GM21390 (cell line): ENCODE data around the gene GNAL.
"Not testable (repeated sequence)": the region's sequence is repeated elsewhere in the genome, so short reads cannot be mapped to it uniquely, and the experiment has no call there.

Source experiments
- ATAC-seq: cut with Tn5 transposase; IDR thresholded peaks from one replicate; pipeline ENCODE4 v1.9.1; 2021; ENCODE audit not compliant: unreplicated experiment

GNAL gene

GRCh38 chr18:11901826-11902438, 212.9 kb downstream of the GNAL start:
- ATAC-seq: no peak

- ATAC-seq: no peak
These were observed 213.6 kb downstream of the GNAL start for GRCh38 chr18:11902522-11903292.

GRCh38 chr18:11905613-11906012, 216.5 kb downstream of the GNAL start:
- no peak for ATAC-seq

- ATAC-seq: no peak
These were observed 217.1 kb downstream of the GNAL start for GRCh38 chr18:11906176-11906575.

GRCh38 chr18:11906926-11907874, 218.1 kb downstream of the GNAL start:
- no peak for ATAC-seq

- peak; percentile 84 for ATAC-seq
These were observed 219.4 kb downstream of the GNAL start, which contains the start of gene MPPE1 for GRCh38 chr18:11908182-11909060. MPPE1 (minus strand) TSS chr18:11908317; CDS start chr18:11897264, 11,053 bp downstream.

GRCh38 chr18:11909061-11909455, 220.0 kb downstream of the GNAL start:
- peak; percentile 3 for ATAC-seq

GRCh38 chr18:11909591-11910026, 220.5 kb downstream of the GNAL start:
- no peak for ATAC-seq

- ATAC-seq: not testable (repeated sequence)
These were observed 227.8 kb downstream of the GNAL start for GRCh38 chr18:11916880-11917279.

- ATAC-seq: not testable (repeated sequence)
These were observed 230.5 kb downstream of the GNAL start for GRCh38 chr18:11919522-11919921.

- ATAC-seq: no peak
These were observed 234.4 kb downstream of the GNAL start for GRCh38 chr18:11923450-11923849.

GRCh38 chr18:11925800-11926481, 236.9 kb downstream of the GNAL start:
- ATAC-seq: no peak

- no peak for ATAC-seq
These were observed 238.4 kb downstream of the GNAL start for GRCh38 chr18:11927497-11927896.

GRCh38 chr18:11932393-11932792, 243.3 kb downstream of the GNAL start:
- ATAC-seq: no peak
